GM12878 (cell line): ENCODE results near the gene ADARB1. TPM values are rescaled to one million over a fixed set of nuclear protein-coding genes. Genes with fewer than 3 reads are reported as not detected.
A peak's percentile ranks its signal among the peaks of the same experiment; 100 is the strongest.

Experiments used
- ATAC-seq: fragments of 200-7000 bp; cut with Tn5 transposase; 3 replicates; pipeline ENCODE4 v1.9.1; 2020; ENCODE audit warnings: mild to moderate bottlenecking, moderate library complexity
- BruUV-seq: library from RNA; stranded (reverse); fragments of 400-500 nt; replicated peaks from 2 replicates; lab custom pipeline; 2021; lab: Mats Ljungman, UMichigan
- CTCF ChIA-PET: fragments of 300-600 bp; sonication (Branson Sonifier 250); formaldehyde crosslinking; extraction: SDS; loops from one replicate; lab custom pipeline; 2021; ENCODE audit warnings: inconsistent platforms; lab: Yijun Ruan, JAX
- POLR2A ChIA-PET: fragments of 350-600 bp; formaldehyde crosslinking; extraction: SDS; loops from one replicate; lab custom pipeline; 2021; ENCODE audit warnings: inconsistent platforms; lab: Charles Lee
- RAD21 ChIA-PET: fragments of 300-600 bp; sonication (Branson Sonifier 250); formaldehyde crosslinking; loops from one replicate; lab custom pipeline; 2023; ENCODE audit warnings: antibody characterized with exemption; ENCODE audit not compliant: unreplicated experiment; lab: Charles Lee
- SMC1A ChIA-PET: fragments of 300-600 bp; sonication (Branson Sonifier 250); formaldehyde crosslinking; loops from one replicate; lab custom pipeline; 2023; ENCODE audit not compliant: unreplicated experiment, uncharacterized antibody; lab: Charles Lee
- DNase-seq: peaks from one replicate; pipeline ENCODE4 v3.0.0-alpha.2; 2011; ENCODE audit warnings: low read depth, low spot score
- FAIRE-seq: peaks from 3 replicates; lab custom pipeline; 2011; peaks lifted over from hg19 to GRCh38; lab: Jason Lieb, UNC
- H2AFZ ChIP-seq: 2 replicates; pipeline ENCODE4 v1.6.0; 2011; ENCODE audit warnings: low read depth, low read length, control low read depth; ENCODE audit not compliant: control insufficient read depth
- H3K27ac ChIP-seq: 2 replicates; pipeline ENCODE4 v1.5.1; 2011; ENCODE audit warnings: control low read depth; ENCODE audit not compliant: control insufficient read depth, insufficient read depth
- H3K27me3 ChIP-seq, 2 experiments: replicated peaks in 1 of 2; 2 replicates each; pipeline versions ENCODE4 v1.6.0 to v1.6.1; 2011; ENCODE audit warnings: low read length in 1 of 2; ENCODE audit not compliant: control insufficient read depth in 2 of 2, insufficient read depth in 2 of 2
- H3K36me3 ChIP-seq, 2 experiments: 2 replicates each; pipeline ENCODE4 v1.5.1; 2011; ENCODE audit warnings: low read length in 1 of 2; ENCODE audit not compliant: control insufficient read depth in 2 of 2, insufficient read depth in 2 of 2
- H3K4me1 ChIP-seq: 2 replicates; pipeline ENCODE4 v1.6.1; 2011; ENCODE audit warnings: mild to moderate bottlenecking, low read length, moderate library complexity, mixed read lengths; ENCODE audit not compliant: control insufficient read depth, insufficient read depth
- H3K4me2 ChIP-seq: 2 replicates; pipeline ENCODE4 v1.6.0; 2011; ENCODE audit warnings: control low read depth; ENCODE audit not compliant: control insufficient read depth, insufficient read depth
- H3K4me3 ChIP-seq: fragments of 200-600 bp; sonication (generic); 2 replicates; pipeline ENCODE4 v1.5.1; 2016
- H3K79me2 ChIP-seq: 2 replicates; pipeline ENCODE4 v1.6.0; 2011; ENCODE audit warnings: low read length; ENCODE audit not compliant: control insufficient read depth, insufficient read depth
- H3K9ac ChIP-seq: 2 replicates; pipeline ENCODE4 v1.8.0; 2011; ENCODE audit warnings: low read length, control low read depth, mixed read lengths; ENCODE audit not compliant: control insufficient read depth, insufficient read depth
- H3K9me3 ChIP-seq: replicated peaks from 3 replicates; pipeline ENCODE4 v1.5.1; 2011; ENCODE audit warnings: mild to moderate bottlenecking, low read length; ENCODE audit not compliant: control insufficient read depth, insufficient read depth
- H4K20me1 ChIP-seq: 2 replicates; pipeline ENCODE4 v1.6.0; 2011; ENCODE audit not compliant: control insufficient read depth, insufficient read depth
- EED ChIP-seq: sonication (generic); IDR thresholded peaks from 2 replicates; pipeline ENCODE4 v1.6.1; 2016; ENCODE audit warnings: antibody characterized with exemption, low read depth
- ELK1 ChIP-seq: IDR thresholded peaks from 2 replicates; pipeline ENCODE4 v1.6.1; 2012; ENCODE audit warnings: low read depth, low read length, improper control_type of control experiment
- ETV6 ChIP-seq, 2 experiments: fragments of 450-650 bp in 1 of 2; IDR thresholded peaks in 1 of 2; conservative IDR thresholded peaks in 1 of 2; 2 replicates each; pipeline ENCODE4 v1.6.1; 2014; ENCODE audit warnings: antibody characterized with exemption in 1 of 2, borderline replicate concordance in 1 of 2, low read depth in 1 of 2, mild to moderate bottlenecking in 1 of 2, moderate library complexity in 1 of 2
- HDGF ChIP-seq: fragments of 450-650 bp; IDR thresholded peaks from 2 replicates; pipeline ENCODE4 v1.6.1; 2016; ENCODE audit warnings: antibody characterized with exemption
- IKZF2 ChIP-seq, 2 experiments: fragments of 450-650 bp; IDR thresholded peaks; 2 replicates each; pipeline ENCODE4 v1.6.1; 2017; ENCODE audit warnings: mild to moderate bottlenecking in 2 of 2, moderate library complexity in 2 of 2
- MTA3 ChIP-seq: IDR thresholded peaks from 2 replicates; pipeline ENCODE4 v1.6.1; 2012; ENCODE audit warnings: low read length, inconsistent platforms, borderline replicate concordance
- PML ChIP-seq: IDR thresholded peaks from 2 replicates; pipeline ENCODE4 v1.6.1; 2012; ENCODE audit warnings: low read length, inconsistent platforms
- POLR2AphosphoS5 ChIP-seq: IDR thresholded peaks from 2 replicates; pipeline ENCODE4 v1.6.1; 2011; ENCODE audit warnings: mild to moderate bottlenecking, low read length, inconsistent platforms
- PRDM15 ChIP-seq: fragments of 450-650 bp; formaldehyde crosslinking; IDR thresholded peaks from 2 replicates; pipeline ENCODE4 v1.4.0; 2020; ENCODE audit warnings: mild to moderate bottlenecking, moderate library complexity
- RUNX3 ChIP-seq: IDR thresholded peaks from 2 replicates; pipeline ENCODE4 v1.6.1; 2012; ENCODE audit warnings: low read length, inconsistent platforms
- ZNF217 ChIP-seq: fragments of 450-650 bp; IDR thresholded peaks from 2 replicates; pipeline ENCODE4 v1.6.1; 2017; ENCODE audit warnings: antibody characterized with exemption, mild to moderate bottlenecking
- ZNF622 ChIP-seq: fragments of 450-650 bp; IDR thresholded peaks from 2 replicates; pipeline ENCODE4 v1.6.1; 2017; ENCODE audit warnings: mild to moderate bottlenecking, inconsistent platforms
- ZNF687 ChIP-seq: fragments of 450-650 bp; IDR thresholded peaks from 2 replicates; pipeline ENCODE4 v1.6.1; 2017; ENCODE audit warnings: mild to moderate bottlenecking, moderate library complexity
- WGBS: methylation state at CpG from one replicate; pipeline ENCODE4 v1.1.6; 2016; ENCODE audit warnings: low lambda C conversion rate; ENCODE audit not compliant: insufficient replicate concordance, insufficient coverage; ENCODE audit errors: missing lambda C conversion rate; 5-methylcytosine and 5-hydroxymethylcytosine counted together
- in situ Hi-C: fragments of 300-500 bp; cut with MboI; formaldehyde crosslinking; loops from 9 replicates; pipeline ENCODE4 v1.14.3; 2018; ENCODE audit warnings: mixed read lengths
- intact Hi-C: fragments of 100-400 bp; cut with micrococcal nuclease; formaldehyde crosslinking; loops from one replicate; pipeline ENCODE4 v1.14.2; 2022; ENCODE audit not compliant: unreplicated experiment
- polyA plus RNA-seq, 11 experiments: library from polyadenylated mRNA; depleted of rRNA in 4 of 11; unstranded in 6 of 11; stranded (reverse) in 5 of 11; fragments of >200 nt; fragmentation: Nextera tagmentation in 4 of 11; fragmentation: Illumina TruSeq in 1 of 11; extraction: Ambion mirVana in 4 of 11; extraction: Trizol in 1 of 11; gene quantifications; 1 replicate in 1 of 11; 2 replicates in 10 of 11; pipeline versions ENCODE4 v1.2.1 to v1.2.3, GENCODE V29; 2011 to 2016; ENCODE audit warnings: inconsistent platforms in 2 of 11, missing spikeins in 2 of 11, low read depth in 1 of 11
- total RNA-seq, 4 experiments: library from RNA; depleted of rRNA in 3 of 4; stranded (reverse); fragments of >200 nt in 3 of 4; fragmentation: Illumina TruSeq in 1 of 4; extraction: Trizol in 1 of 4; gene quantifications; 2 replicates each; pipeline versions ENCODE4 v1.2.1 to v1.2.3, GENCODE V29; 2013 to 2021

ADARB1 gene
- total and polyA plus RNA-seq, 10 of the 15 experiments (the other 5 are each of a cell fraction or from before 2014, with no cell fraction given) = 5.7 to 61.7 (median 25.3) TPM

GRCh38 chr21:45122030-45122429 is 47.6 kb downstream of the ADARB1 start (continued):
- TF ChIP-seq PRDM15 (CRISPR knock-in tag) (no peak), ZNF622 (no peak), IKZF2 (IDR thresholded peaks at IDR 0.05) (no peak), PML (no peak), HDGF (no peak), ETV6 (conservative IDR thresholded peaks at IDR 0.05 in 1 of 2, IDR thresholded peaks at IDR 0.05 in 1 of 2; ENCODE audit: borderline replicate concordance in 1 of 2, low read depth in 1 of 2) (no peak), ZNF217 (no peak)

GRCh38 chr21:45122432-45123132 is 48.2 kb downstream of the ADARB1 start:
- ChIA-PET SMC1A (interaction anchor here (0.7 to 8.5 kb wide), 10 partner anchors 8 to 177 kb away, joined by 3 to 153 read pairs (median 6); partner anchors contain the start of gene SLX9), CTCF (interaction anchor here (1.6 to 15.4 kb wide), 6 partner anchors 10 to 173 kb away, joined by 4 to 626 read pairs (median 19); no protein-coding TSS in a partner anchor), RAD21 (interaction anchor here (0.9 to 3.3 kb wide), 8 partner anchors 9 to 173 kb away, joined by 3 to 31 read pairs (median 5); no protein-coding TSS in a partner anchor), POLR2A (interaction anchor here (1.1 to 2.3 kb wide), 3 partner anchors 12 to 18 kb away, joined by 4 to 11 read pairs (median 10); no protein-coding TSS in a partner anchor)
- peak; percentile 31 for FAIRE-seq
- WGBS = 50% methylated on average over 10 of the region's 10 CpGs
- Histone ChIP-seq H3K4me3 (no peak overlapping the region; the same call in 1 of the 2 replicates), H3K79me2 (no peaks in the 10 kb centered on the region), H3K36me3 (no peaks in the 10 kb centered on the region), H3K4me1 (peaks cover 18% of the 10 kb centered on the region), H3K27ac (no peak overlapping the region), H4K20me1 (no peaks in the 10 kb centered on the region), H2AFZ (no peak overlapping the region), H3K27me3 (no peaks in the 10 kb centered on the region), H3K9ac (no peak overlapping the region), H3K4me2 (peak overlapping the region; percentile 44; the same call in 1 of the 2 replicates), H3K9me3 (no peaks in the 10 kb centered on the region)
- intact Hi-C loops (no loop called here), in situ Hi-C loops (no loop called here)
- no peak for DNase-seq
- no TSS peak for BruUV-seq
- peak; percentile 74 for ATAC-seq
- TF ChIP-seq ZNF687 = no peak
- TF ChIP-seq POLR2AphosphoS5 = no peak
- no peak for TF ChIP-seq ELK1
- TF ChIP-seq EED = peak; percentile 42; the same call in 1 of the 2 replicates
- peak; percentile 27; the same call in 1 of the 2 replicates for TF ChIP-seq RUNX3
- TF ChIP-seq MTA3 = no peak
